ENCODE measurements around the gene REG3G.

DNA sequence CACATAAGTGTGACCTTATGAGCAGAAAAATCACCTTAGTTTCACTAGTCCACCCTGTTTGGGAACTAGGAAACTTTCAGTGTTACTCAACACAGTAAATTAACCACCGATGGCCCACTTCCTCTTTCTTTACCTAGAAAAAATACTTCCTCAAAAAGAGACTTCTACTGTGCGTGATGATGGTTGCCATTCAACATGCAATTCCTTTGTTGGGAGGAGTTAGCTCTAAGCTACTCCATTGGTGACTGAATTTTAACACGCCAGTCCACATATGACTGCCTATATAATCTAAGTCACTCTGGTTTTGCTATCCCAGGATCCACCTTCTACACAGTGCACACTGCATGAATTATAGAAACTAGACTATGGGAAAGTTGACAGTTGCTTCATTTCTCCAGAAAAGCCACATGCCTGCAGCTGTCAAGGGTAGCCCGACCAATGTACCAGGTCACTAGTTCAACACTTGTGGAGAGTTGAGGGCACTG is 47.8 kb upstream of the REG3G start:
- TF ChIP-seq POLR2AphosphoS5 (IDR thresholded peaks at IDR 0.05) (no peak), EP300 (IDR thresholded peaks at IDR 0.05) (no peak), POLR2A (IDR thresholded peaks at IDR 0.05) (no peak)
- TF ChIP-seq, protein P1, sequence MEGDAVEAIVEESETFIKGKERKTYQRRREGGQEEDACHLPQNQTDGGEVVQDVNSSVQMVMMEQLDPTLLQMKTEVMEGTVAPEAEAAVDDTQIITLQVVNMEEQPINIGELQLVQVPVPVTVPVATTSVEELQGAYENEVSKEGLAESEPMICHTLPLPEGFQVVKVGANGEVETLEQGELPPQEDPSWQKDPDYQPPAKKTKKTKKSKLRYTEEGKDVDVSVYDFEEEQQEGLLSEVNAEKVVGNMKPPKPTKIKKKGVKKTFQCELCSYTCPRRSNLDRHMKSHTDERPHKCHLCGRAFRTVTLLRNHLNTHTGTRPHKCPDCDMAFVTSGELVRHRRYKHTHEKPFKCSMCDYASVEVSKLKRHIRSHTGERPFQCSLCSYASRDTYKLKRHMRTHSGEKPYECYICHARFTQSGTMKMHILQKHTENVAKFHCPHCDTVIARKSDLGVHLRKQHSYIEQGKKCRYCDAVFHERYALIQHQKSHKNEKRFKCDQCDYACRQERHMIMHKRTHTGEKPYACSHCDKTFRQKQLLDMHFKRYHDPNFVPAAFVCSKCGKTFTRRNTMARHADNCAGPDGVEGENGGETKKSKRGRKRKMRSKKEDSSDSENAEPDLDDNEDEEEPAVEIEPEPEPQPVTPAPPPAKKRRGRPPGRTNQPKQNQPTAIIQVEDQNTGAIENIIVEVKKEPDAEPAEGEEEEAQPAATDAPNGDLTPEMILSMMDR (IDR thresholded peaks at IDR 0.05) = no peak
